ENCODE measurements around the gene MTHFD1L.

The MTHFD1L gene

GRCh38 chr6:151023342-151023741 lies 157.8 kb downstream of the MTHFD1L start:
- ATAC-seq = no peak
- no peak for TF ChIP-seq ZFP30 (CRISPR knock-in tag; IDR thresholded peaks at IDR 0.05)

- TF ChIP-seq ZNF565 (CRISPR knock-in tag; conservative IDR thresholded peaks at IDR 0.05; ENCODE audit: low read depth) = no peak
- TF ChIP-seq SNAI2 (CRISPR knock-in tag; IDR thresholded peaks at IDR 0.05) = no peak
- no peak for TF ChIP-seq OSR1 (CRISPR knock-in tag; IDR thresholded peaks at IDR 0.05)
- no peak for TF ChIP-seq TSHZ2 (CRISPR knock-in tag; IDR thresholded peaks at IDR 0.05)
- TF ChIP-seq CSDC2 (CRISPR knock-in tag; IDR thresholded peaks at IDR 0.05) = no peak
- TF ChIP-seq PATZ1 (CRISPR knock-in tag; IDR thresholded peaks at IDR 0.05; ENCODE audit: borderline replicate concordance) = no peak
- no peak for TF ChIP-seq PPARA (CRISPR knock-in tag; IDR thresholded peaks at IDR 0.05; ENCODE audit: borderline replicate concordance)
- TF ChIP-seq RARB (CRISPR knock-in tag; IDR thresholded peaks at IDR 0.05) = no peak
- ATAC-seq = no peak
These were observed 159.1 kb downstream of the MTHFD1L start for GRCh38 chr6:151024597-151024996.

GRCh38 chr6:151025076-151025475 lies 159.6 kb downstream of the MTHFD1L start:
- no peak for ATAC-seq

GRCh38 chr6:151026041-151026663 lies 160.7 kb downstream of the MTHFD1L start:
- ATAC-seq = peak; percentile 36; the same call in 1 of the 3 replicates
- no peak for TF ChIP-seq ISL1 (CRISPR knock-in tag; IDR thresholded peaks at IDR 0.05)
- no peak for TF ChIP-seq CSDC2 (CRISPR knock-in tag; IDR thresholded peaks at IDR 0.05)
- no peak for TF ChIP-seq TOX (CRISPR knock-in tag; IDR thresholded peaks at IDR 0.05; ENCODE audit: borderline replicate concordance)
- TF ChIP-seq ZNF8 (CRISPR knock-in tag; IDR thresholded peaks at IDR 0.05) = no peak
- TF ChIP-seq ARNTL (CRISPR knock-in tag; IDR thresholded peaks at IDR 0.05; ENCODE audit: borderline replicate concordance, low read depth) = no peak
- no peak for TF ChIP-seq ZFP30 (CRISPR knock-in tag; IDR thresholded peaks at IDR 0.05)
- no peak for TF ChIP-seq CSRNP3 (CRISPR knock-in tag; IDR thresholded peaks at IDR 0.05)
- no peak for TF ChIP-seq TSHZ2 (CRISPR knock-in tag; IDR thresholded peaks at IDR 0.05)
- TF ChIP-seq ZC3H10 (CRISPR knock-in tag; IDR thresholded peaks at IDR 0.05) = no peak

More at GRCh38 chr6:151025076-151025475, 159.6 kb downstream of the MTHFD1L start:
- TF ChIP-seq ZNF70 (CRISPR knock-in tag; IDR thresholded peaks at IDR 0.05) (no peak), ZNF565 (CRISPR knock-in tag; conservative IDR thresholded peaks at IDR 0.05; ENCODE audit: low read depth) (no peak), ESRRG (CRISPR knock-in tag; IDR thresholded peaks at IDR 0.05) (no peak), ZFP3 (CRISPR knock-in tag; IDR thresholded peaks at IDR 0.05) (no peak), PATZ1 (CRISPR knock-in tag; IDR thresholded peaks at IDR 0.05; ENCODE audit: borderline replicate concordance) (no peak), RARB (CRISPR knock-in tag; IDR thresholded peaks at IDR 0.05) (no peak), ZC3H10 (CRISPR knock-in tag; IDR thresholded peaks at IDR 0.05) (no peak), ARNTL (CRISPR knock-in tag; IDR thresholded peaks at IDR 0.05; ENCODE audit: borderline replicate concordance, low read depth) (no peak), TOX (CRISPR knock-in tag; IDR thresholded peaks at IDR 0.05; ENCODE audit: borderline replicate concordance) (no peak), PPARA (CRISPR knock-in tag; IDR thresholded peaks at IDR 0.05; ENCODE audit: borderline replicate concordance) (no peak), CSDC2 (CRISPR knock-in tag; IDR thresholded peaks at IDR 0.05) (no peak), ISL1 (CRISPR knock-in tag; IDR thresholded peaks at IDR 0.05) (no peak), POU6F1 (CRISPR knock-in tag; IDR thresholded peaks at IDR 0.05; ENCODE audit: borderline replicate concordance, low read depth) (no peak)

Data from SK-N-SH treated with all-trans-retinoic acid at 6 μM for 48 hours (cell line).